Smooth muscle cell (in vitro differentiated cells): ENCODE data around the gene LRRK1. TPM values are rescaled to one million over a fixed set of nuclear protein-coding genes. Genes with fewer than 3 reads are reported as not detected.

Experiments used
- DNase-seq: peaks from one replicate; lab custom pipeline; 2025; ENCODE audit not compliant: unreplicated experiment; lab: John Stamatoyannopoulos, UW
- H2AFZ ChIP-seq: fragments of 200-600 bp; sonication (generic); 2 replicates; pipeline ENCODE4 v1.6.0; 2016; ENCODE audit warnings: antibody characterized with exemption, low read depth, mild to moderate bottlenecking
- H3F3A ChIP-seq: fragments of 200-600 bp; sonication (generic); 2 replicates; pipeline ENCODE4 v1.6.0; 2017; ENCODE audit warnings: antibody characterized with exemption, low read depth
- H3K27ac ChIP-seq: fragments of 200-600 bp; sonication (generic); 2 replicates; pipeline ENCODE4 v1.5.1; 2016; ENCODE audit warnings: low read depth, mild to moderate bottlenecking
- H3K27me3 ChIP-seq: fragments of 200-600 bp; sonication (generic); 2 replicates; pipeline ENCODE4 v1.6.1; 2016; ENCODE audit warnings: low read depth, mild to moderate bottlenecking
- H3K36me3 ChIP-seq: fragments of 200-600 bp; sonication (generic); 2 replicates; pipeline ENCODE4 v1.5.1; 2016; ENCODE audit warnings: low read depth
- H3K4me1 ChIP-seq: fragments of 200-600 bp; sonication (generic); 2 replicates; pipeline ENCODE4 v1.5.1; 2016; ENCODE audit warnings: low read depth
- H3K4me2 ChIP-seq: fragments of 200-600 bp; sonication (generic); 2 replicates; pipeline ENCODE4 v1.6.0; 2016; ENCODE audit warnings: mild to moderate bottlenecking
- H3K4me3 ChIP-seq: fragments of 200-600 bp; sonication (generic); 2 replicates; pipeline ENCODE4 v1.5.1; 2016; ENCODE audit warnings: mild to moderate bottlenecking
- H3K79me2 ChIP-seq: fragments of 200-600 bp; sonication (generic); 2 replicates; pipeline ENCODE4 v1.6.0; 2016; ENCODE audit warnings: low read depth, mild to moderate bottlenecking
- H3K9ac ChIP-seq: fragments of 200-600 bp; sonication (generic); 2 replicates; pipeline ENCODE4 v1.6.0; 2016; ENCODE audit warnings: low read depth
- H3K9me3 ChIP-seq: fragments of 200-600 bp; sonication (generic); replicated peaks from 2 replicates; pipeline ENCODE4 v1.5.1; 2016; ENCODE audit warnings: low read depth
- H4K20me1 ChIP-seq: fragments of 200-600 bp; sonication (generic); 2 replicates; pipeline ENCODE4 v1.6.0; 2016; ENCODE audit warnings: low read depth
- CTCF ChIP-seq: fragments of 200-600 bp; sonication (generic); IDR thresholded peaks from 2 replicates; pipeline ENCODE4 v1.5.1; 2017; ENCODE audit warnings: borderline replicate concordance, mild to moderate bottlenecking, antibody characterized with exemption; ENCODE audit not compliant: insufficient read depth, poor library complexity, severe bottlenecking
- WGBS: methylation state at CpG from one replicate; pipeline ENCODE4 v1.1.7; 2016; ENCODE audit warnings: low lambda C conversion rate; 5-methylcytosine and 5-hydroxymethylcytosine counted together
- polyA plus RNA-seq: library from polyadenylated mRNA; unstranded; fragments of >200 nt; fragmentation: Nextera tagmentation; extraction: Ambion mirVana; gene quantifications from 2 replicates; pipeline ENCODE4 v1.2.1, GENCODE V29; 2016
- total RNA-seq: library from RNA; depleted of rRNA; stranded (reverse); fragments of >200 nt; gene quantifications from 2 replicates; pipeline ENCODE4 v1.2.3, GENCODE V29; 2014

The LRRK1 gene
- total and polyA plus RNA-seq, 2 experiments from 2014 or later: 1.1 to 1.6 TPM

GRCh38 chr15:101019366-101019896 is 100.3 kb downstream of the LRRK1 start:
- Histone ChIP-seq H3K36me3 (no peaks in the 10 kb centered on the region), H4K20me1 (no peaks in the 10 kb centered on the region), H3F3A (peaks cover 3% of the 10 kb centered on the region), H3K4me1 (peaks cover 7% of the 10 kb centered on the region), H3K9me3 (no peaks in the 10 kb centered on the region), H3K79me2 (no peaks in the 10 kb centered on the region), H3K27me3 (no peaks in the 10 kb centered on the region), H3K4me2 (no peak overlapping the region), H3K9ac (no peak overlapping the region), H3K27ac (no peak overlapping the region), H2AFZ (no peak overlapping the region), H3K4me3 (no peak overlapping the region)
- DNase-seq: no peak
- WGBS: 67% methylated on average over 9 of the region's 9 CpGs
- no peak for TF ChIP-seq CTCF

GRCh38 chr15:101020451-101020850 is 101.3 kb downstream of the LRRK1 start:
- no peak overlapping the region for H2AFZ ChIP-seq
- no peak overlapping the region for H3K9ac ChIP-seq
- peaks cover 3% of the 10 kb centered on the region for H3F3A ChIP-seq
- no peaks in the 10 kb centered on the region for H3K36me3 ChIP-seq
- H3K4me3 ChIP-seq: no peak overlapping the region
- no peaks in the 10 kb centered on the region for H3K27me3 ChIP-seq
- no peaks in the 10 kb centered on the region for H3K9me3 ChIP-seq
- H3K4me1 ChIP-seq: peaks cover 7% of the 10 kb centered on the region
- H4K20me1 ChIP-seq: no peaks in the 10 kb centered on the region
- H3K79me2 ChIP-seq: no peaks in the 10 kb centered on the region
- TF ChIP-seq CTCF: no peak
- H3K4me2 ChIP-seq: no peak overlapping the region
- H3K27ac ChIP-seq: no peak overlapping the region
- no peak for DNase-seq
- 99% methylated on average over 5 of the region's 5 CpGs for WGBS

- no peak overlapping the region for H2AFZ ChIP-seq
Observed at GRCh38 chr15:101020945-101021344, 101.8 kb downstream of the LRRK1 start.

More at GRCh38 chr15:101020945-101021344, 101.8 kb downstream of the LRRK1 start:
- Histone ChIP-seq H3K9me3 (no peaks in the 10 kb centered on the region), H3K79me2 (no peaks in the 10 kb centered on the region), H3K4me3 (no peak overlapping the region), H4K20me1 (no peaks in the 10 kb centered on the region), H3K4me1 (peaks cover 7% of the 10 kb centered on the region), H3K27ac (no peak overlapping the region), H3F3A (peaks cover 3% of the 10 kb centered on the region), H3K9ac (no peak overlapping the region), H3K4me2 (peak overlapping the region; percentile 17), H3K36me3 (no peaks in the 10 kb centered on the region), H3K27me3 (no peaks in the 10 kb centered on the region)
- no peak for DNase-seq
- WGBS: 69% methylated on average over 10 of the region's 10 CpGs
- TF ChIP-seq CTCF: no peak
